HuH-7 (cell line): ENCODE data around the gene FMN1.
"Not testable (repeated sequence)": the region's sequence is repeated elsewhere in the genome, so short reads cannot be mapped to it uniquely, and the experiment has no call there.

ENCODE experiments used
- DNase-seq: peaks from one replicate; pipeline ENCODE4 v3.0.0; 2011; ENCODE audit warnings: low spot score

Gene FMN1

GRCh38 chr15:32970847-32971246 is 223.7 kb downstream of the FMN1 start:
- no peak for DNase-seq

DNA sequence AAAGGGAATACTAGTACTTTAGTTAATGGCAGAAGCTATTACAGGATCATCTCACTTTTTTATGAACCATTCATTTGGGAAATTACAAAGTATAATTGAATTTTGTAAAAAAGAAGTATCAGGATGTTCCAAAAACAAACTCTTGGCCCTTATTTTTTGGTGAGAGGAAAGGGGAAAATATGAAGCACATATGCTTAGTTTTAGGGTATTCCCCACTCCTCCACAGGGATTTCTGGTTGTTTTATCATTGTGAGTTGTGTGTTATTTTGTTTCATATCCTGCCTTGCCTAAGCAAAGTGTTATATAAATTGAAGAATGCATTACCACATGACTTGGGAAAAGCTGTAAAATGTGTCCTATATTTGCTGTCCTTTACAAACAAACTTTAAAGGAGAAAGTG is 227.0 kb downstream of the FMN1 start:
- no peak for DNase-seq

GRCh38 chr15:32966512-32966911 is 228.0 kb downstream of the FMN1 start:
- DNase-seq: no peak

DNA sequence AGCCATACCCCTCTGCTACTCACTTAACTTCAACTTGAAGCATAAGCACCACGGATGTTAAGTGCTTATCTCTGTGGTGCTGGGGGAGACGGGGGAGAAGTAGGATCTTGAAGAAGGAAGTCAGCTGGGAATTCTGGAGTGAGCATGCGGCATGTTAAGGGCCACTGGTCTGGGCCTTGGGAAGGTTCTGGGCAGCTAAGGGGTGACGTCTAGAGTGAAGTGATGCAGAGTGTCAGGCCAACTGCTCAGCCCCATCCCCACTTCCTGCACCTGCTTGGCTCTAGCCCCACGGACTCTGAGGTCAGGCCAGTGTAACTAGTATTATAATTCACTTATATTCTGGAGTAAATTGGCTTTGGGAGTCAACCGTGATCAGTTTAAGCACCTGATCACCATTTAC is 228.6 kb downstream of the FMN1 start:
- no peak for DNase-seq

DNA sequence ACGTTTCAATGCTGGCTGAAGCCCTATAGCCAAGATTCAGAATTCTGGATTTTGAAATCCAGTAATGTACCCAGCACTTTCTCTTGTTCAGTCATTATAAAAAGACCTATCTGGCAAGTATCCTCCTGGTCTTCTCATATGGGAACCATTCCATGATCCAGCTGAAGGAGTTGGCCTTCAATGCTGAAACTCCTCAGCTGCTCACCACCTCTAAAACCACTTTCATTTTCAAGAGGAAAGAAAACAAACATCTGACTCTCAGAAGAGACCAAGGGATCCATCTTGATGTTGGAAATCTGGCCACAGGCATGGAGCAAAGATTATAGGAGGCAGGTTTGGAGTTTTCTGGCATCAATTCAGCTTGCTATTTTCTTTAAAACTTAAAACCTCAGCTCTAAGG is 235.4 kb downstream of the FMN1 start:
- DNase-seq: no peak

DNA sequence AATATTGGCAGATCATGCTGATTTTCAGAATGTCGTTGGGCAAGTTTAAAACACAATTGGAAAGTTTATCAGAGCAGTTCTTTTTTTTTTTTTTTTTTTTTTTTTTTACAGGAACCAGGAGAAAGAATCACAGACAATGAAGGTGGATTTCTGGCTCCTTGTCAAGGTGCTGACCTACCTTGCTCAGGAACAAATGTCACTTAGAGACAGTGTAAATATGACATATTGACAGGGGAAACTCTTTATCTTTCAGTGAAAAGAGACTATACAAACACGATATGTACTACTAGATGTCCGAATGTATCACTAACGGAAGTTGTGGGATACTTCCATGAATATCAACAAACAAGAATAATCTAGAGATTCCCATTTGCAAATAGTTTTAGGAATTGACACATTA is 237.3 kb downstream of the FMN1 start:
- DNase-seq: no peak

GRCh38 chr15:32956711-32957110 is 237.8 kb downstream of the FMN1 start:
- no peak for DNase-seq

GRCh38 chr15:32956006-32956405 is 238.5 kb downstream of the FMN1 start:
- DNase-seq: peak; percentile 8

DNA sequence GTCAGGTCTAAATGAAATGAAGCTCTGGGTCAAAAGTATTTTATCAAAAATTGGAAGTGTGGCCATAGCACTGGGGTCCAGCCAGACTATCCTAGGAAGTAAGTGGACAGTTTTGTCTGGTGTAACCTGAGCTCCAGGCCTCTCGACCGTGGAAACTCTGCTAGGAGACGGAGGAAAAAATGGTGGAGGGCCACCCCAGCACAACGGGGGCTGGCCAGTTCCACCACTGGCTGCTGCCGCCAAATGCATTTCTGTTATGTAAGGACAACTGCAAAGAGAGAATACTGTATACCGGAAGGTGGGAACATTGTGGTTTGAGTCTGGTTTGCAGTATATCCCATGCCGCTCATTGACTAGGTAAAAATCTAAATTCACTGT is 241.0 kb downstream of the FMN1 start:
- no peak for DNase-seq

- no peak for DNase-seq
Observed at GRCh38 chr15:32952901-32953532, 241.5 kb downstream of the FMN1 start.

GRCh38 chr15:32951736-32952464 is 242.6 kb downstream of the FMN1 start:
- no peak for DNase-seq

DNA sequence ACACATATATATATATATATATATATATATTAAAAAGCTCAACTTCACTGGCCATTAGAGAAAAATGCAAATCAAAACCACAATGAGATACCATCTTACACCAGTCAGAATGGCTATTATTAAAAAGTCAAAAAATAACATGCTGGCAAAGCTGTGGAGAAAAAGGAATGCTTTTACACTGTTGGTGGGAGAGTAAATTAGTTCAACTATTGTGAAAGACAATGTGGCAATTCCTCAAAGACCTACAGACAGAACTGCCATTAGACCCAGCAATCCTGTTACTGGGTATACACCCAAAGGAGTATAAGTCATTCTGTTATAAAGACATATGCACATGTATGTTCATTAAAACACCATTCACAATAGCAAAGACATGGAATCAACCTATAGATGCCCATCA is 244.5 kb downstream of the FMN1 start:
- DNase-seq: not testable (repeated sequence)

- no peak for DNase-seq
Observed at GRCh38 chr15:32946210-32946609, 248.3 kb downstream of the FMN1 start.

DNA sequence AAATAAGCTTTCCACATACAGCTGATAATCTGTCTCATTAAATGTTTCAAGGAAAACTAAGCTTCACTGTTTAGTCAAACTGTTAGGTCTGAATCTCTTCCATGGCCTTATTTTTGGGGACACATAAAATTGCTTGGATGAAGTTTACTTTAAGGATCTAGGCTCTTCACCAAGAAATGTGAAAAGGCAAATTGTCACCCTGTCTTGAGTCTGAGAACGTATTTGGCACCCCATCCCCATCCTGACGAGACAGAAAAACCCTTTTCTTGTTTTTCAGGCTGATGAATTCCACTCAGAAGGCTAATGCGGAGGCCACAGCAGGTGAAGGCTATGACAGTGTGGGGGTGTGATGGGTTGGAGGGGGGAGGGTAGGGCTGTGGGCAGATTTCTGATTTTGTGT is 250.1 kb downstream of the FMN1 start:
- DNase-seq: no peak

DNA sequence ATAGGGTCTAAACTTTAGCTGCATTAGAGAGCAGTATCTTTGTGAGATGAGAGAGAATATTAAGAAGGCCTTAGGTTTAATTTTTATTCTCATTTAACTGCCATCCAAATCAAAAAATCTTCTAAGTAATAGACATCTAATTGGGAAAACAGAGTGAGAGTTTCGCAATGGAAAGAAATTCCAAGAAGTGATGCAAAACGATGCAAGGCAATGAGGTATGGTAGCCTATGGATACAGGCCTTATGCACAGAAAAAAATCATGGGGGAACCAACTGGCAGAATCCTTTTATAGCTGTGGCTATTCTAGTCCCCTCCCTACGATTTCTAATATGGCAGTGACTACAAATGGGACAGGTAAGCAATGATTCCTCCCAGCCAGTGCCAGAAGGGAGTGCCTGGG is 250.8 kb downstream of the FMN1 start:
- no peak for DNase-seq

GRCh38 chr15:32942401-32942841 is 252.1 kb downstream of the FMN1 start:
- DNase-seq: no peak

- no peak for DNase-seq
Observed at GRCh38 chr15:32941823-32942222, 252.7 kb downstream of the FMN1 start.

DNA sequence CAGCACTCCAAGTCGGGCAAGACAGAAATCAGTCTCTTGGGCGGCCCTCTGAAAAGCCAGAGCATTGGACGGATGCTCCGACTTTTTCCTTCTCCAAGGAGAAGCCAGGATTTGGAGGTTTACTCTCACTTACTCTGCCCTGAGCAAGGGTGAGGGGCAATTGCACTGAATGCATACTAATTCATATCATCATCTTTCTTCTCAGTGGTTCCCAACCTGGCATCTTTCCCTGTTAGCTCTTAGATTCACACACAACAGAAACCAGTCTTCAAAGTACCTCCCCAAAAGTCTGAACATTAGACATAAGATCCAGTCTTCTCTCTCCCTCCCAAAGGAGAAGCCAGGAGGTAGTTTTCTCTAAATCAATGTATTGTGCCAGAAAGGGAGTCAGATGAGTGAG is 257.5 kb downstream of the FMN1 start:
- no peak for DNase-seq

GRCh38 chr15:32936283-32936918 is 258.1 kb downstream of the FMN1 start:
- peak; percentile 6 for DNase-seq

GRCh38 chr15:32935139-32935538 is 259.4 kb downstream of the FMN1 start:
- no peak for DNase-seq

- DNase-seq: no peak
Observed at GRCh38 chr15:32933236-32933635, 261.3 kb downstream of the FMN1 start.

DNA sequence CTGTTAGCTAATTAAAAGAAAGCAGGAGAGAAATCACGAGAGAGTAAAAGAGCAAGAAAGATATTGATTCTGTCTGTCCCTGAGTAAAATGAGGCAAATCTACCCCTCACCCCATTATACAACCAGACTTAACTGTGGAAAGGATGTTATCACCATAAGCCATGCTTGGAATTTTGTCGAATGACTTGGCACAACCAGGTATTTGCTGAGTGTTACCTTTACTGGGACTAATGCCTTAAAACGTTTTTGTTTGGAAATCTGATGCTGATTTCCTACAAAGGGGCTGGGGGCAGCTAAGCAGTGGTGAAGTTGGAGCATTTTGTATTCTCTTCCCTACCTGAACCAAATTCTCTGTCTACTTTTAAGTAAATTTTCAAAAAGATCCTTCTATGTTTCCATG is 265.6 kb downstream of the FMN1 start:
- DNase-seq: no peak

DNA sequence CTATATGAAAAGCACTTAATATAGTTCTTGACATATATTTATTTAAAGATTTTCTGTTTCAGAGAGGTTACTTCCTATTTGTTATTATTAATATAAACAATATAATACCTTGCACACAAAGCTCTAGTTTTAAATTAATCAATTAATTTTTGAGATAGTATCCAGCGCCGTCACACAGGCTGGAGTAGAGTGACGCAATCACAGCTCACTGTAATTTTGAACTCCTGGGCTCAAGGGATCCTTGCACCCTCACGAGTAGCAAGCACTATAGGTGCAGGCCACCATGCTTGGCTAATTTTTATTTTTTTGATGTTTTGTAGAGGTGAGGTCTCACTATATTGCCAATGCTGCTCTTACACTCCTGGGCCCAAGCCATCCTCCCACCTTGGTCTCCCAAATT is 267.4 kb downstream of the FMN1 start:
- DNase-seq: no peak

DNA sequence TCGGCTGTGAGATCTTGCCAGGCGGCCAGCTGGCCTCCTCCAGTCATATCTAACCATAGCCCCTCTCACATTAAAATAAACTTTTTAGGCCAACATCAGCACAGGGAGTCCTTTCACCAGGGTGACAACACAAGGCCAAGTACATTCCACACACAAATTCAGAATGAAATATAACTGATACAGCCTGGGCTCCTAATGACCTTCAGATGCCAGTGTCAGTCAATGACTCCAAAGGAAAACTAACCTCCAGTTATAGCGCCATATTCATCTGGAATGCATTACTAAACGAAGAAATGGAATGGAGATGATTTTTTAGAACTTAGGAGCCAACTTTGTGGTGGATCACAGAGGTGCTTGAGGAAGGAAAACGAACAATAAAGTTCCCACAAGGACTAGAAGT is 271.3 kb downstream of the FMN1 start:
- DNase-seq: no peak
